HCT116 (cell line): ENCODE measurements around the gene MGME1. TPM values are rescaled to one million over a fixed set of nuclear protein-coding genes. Genes with fewer than 3 reads are reported as not detected.

Experiments
- ATAC-seq: fragments of 200-7000 bp; cut with Tn5 transposase; 2 replicates; pipeline ENCODE4 v1.9.1; 2020; ENCODE audit warnings: mild to moderate bottlenecking, moderate library complexity
- BruUV-seq: library from RNA; stranded (reverse); fragments of 400-500 nt; replicated peaks from 2 replicates; lab custom pipeline; 2021; lab: Mats Ljungman, UMichigan
- CTCF ChIA-PET: fragments of 300-600 bp; sonication (Branson Sonifier 250); formaldehyde crosslinking; loops from one replicate; lab custom pipeline; 2021; ENCODE audit warnings: antibody characterized with exemption; lab: Charles Lee
- POLR2A ChIA-PET: fragments of 300-600, 350-600 bp; sonication (Branson Sonifier 250); formaldehyde crosslinking; loops from one replicate; lab custom pipeline; 2021; ENCODE audit warnings: antibody characterized with exemption; lab: Charles Lee
- RAD21 ChIA-PET, 2 experiments: fragments of 300-600 bp; sonication (Branson Sonifier 250); formaldehyde crosslinking; loops; one replicate each; lab custom pipeline; 2023; ENCODE audit warnings: low total read pairs in 2 of 2; ENCODE audit not compliant: uncharacterized antibody in 2 of 2, unreplicated experiment in 2 of 2, low non-redundant PET in 1 of 2; lab: Charles Lee
- DNase-seq: peaks from one replicate; pipeline ENCODE4 v3.0.0-alpha.2; 2010; ENCODE audit warnings: low read depth, low spot score
- H2AFZ ChIP-seq: fragments of 200-600 bp; shearing (Covaris generic), sonication (generic); 2 replicates; pipeline ENCODE4 v1.6.1; 2017; ENCODE audit warnings: low read depth, mixed run types, mixed read lengths, antibody characterized with exemption, low read length; ENCODE audit not compliant: poor library complexity, severe bottlenecking
- H3K27ac ChIP-seq: 2 replicates; pipeline ENCODE4 v1.5.1; 2012; ENCODE audit warnings: low read depth, low read length
- H3K27me3 ChIP-seq: fragments of 200-600 bp; sonication (generic); 2 replicates; pipeline ENCODE4 v1.6.1; 2016; ENCODE audit warnings: mixed run types, low read length, mixed read lengths; ENCODE audit not compliant: insufficient read depth
- H3K36me3 ChIP-seq, 2 experiments: fragments of 200-500 bp in 1 of 2; fragments of 200-600 bp in 1 of 2; sonication (Bioruptor generic) in 1 of 2; sonication (generic) in 1 of 2; 2 replicates each; pipeline versions ENCODE4 v1.5.1 to v1.6.1; 2014 to 2016; ENCODE audit warnings: low read length in 2 of 2, inconsistent platforms in 1 of 2, mixed read lengths in 1 of 2, mixed run types in 1 of 2; ENCODE audit not compliant: insufficient read depth in 2 of 2, control insufficient read depth in 1 of 2
- H3K4me1 ChIP-seq, 2 experiments: fragments of 200-600 bp in 1 of 2; sonication (generic) in 1 of 2; 2 replicates each; pipeline versions ENCODE4 v1.5.1 to v1.6.1; 2012 to 2017; ENCODE audit warnings: low read length in 2 of 2, inconsistent platforms in 1 of 2, mild to moderate bottlenecking in 1 of 2, mixed read lengths in 1 of 2, mixed run types in 1 of 2, moderate library complexity in 1 of 2; ENCODE audit not compliant: insufficient read depth in 2 of 2, control insufficient read depth in 1 of 2
- H3K4me2 ChIP-seq: fragments of 200-600 bp; sonication (generic); 2 replicates; pipeline ENCODE4 v1.6.1; 2017; ENCODE audit warnings: mixed run types, low read length, mixed read lengths
- H3K4me3 ChIP-seq, 2 experiments: fragments of 200-600 bp in 1 of 2; sonication (generic) in 1 of 2; replicated peaks in 1 of 2; 2 replicates each; pipeline ENCODE4 v1.5.1; 2011 to 2016; ENCODE audit warnings: low read length in 2 of 2, control low read depth in 1 of 2, low read depth in 1 of 2, mild to moderate bottlenecking in 1 of 2, mixed read lengths in 1 of 2, mixed run types in 1 of 2
- H3K79me2 ChIP-seq: fragments of 200-600 bp; sonication (generic); 2 replicates; pipeline ENCODE4 v1.6.1; 2017; ENCODE audit warnings: mild to moderate bottlenecking, mixed run types, low read length, moderate library complexity, mixed read lengths; ENCODE audit not compliant: insufficient read depth
- H3K9ac ChIP-seq: fragments of 200-600 bp; sonication (generic); 2 replicates; pipeline ENCODE4 v1.6.1; 2016; ENCODE audit warnings: low read length, mixed read lengths
- H3K9me2 ChIP-seq: fragments of 200-600 bp; sonication (generic), shearing (Covaris generic); 2 replicates; pipeline ENCODE4 v1.6.1; 2017; ENCODE audit warnings: mixed run types, mild to moderate bottlenecking, moderate library complexity; ENCODE audit not compliant: insufficient read depth
- H3K9me3 ChIP-seq, 2 experiments: fragments of 200-500 bp in 1 of 2; fragments of 200-600 bp in 1 of 2; sonication (Bioruptor generic) in 1 of 2; sonication (generic) in 1 of 2; 2 replicates each; pipeline ENCODE4 v1.6.1; 2014 to 2017; ENCODE audit warnings: low read length in 2 of 2, mixed read lengths in 2 of 2, inconsistent platforms in 1 of 2, low read depth in 1 of 2, mild to moderate bottlenecking in 1 of 2, mixed run types in 1 of 2, moderate library complexity in 1 of 2; ENCODE audit not compliant: control insufficient read depth in 1 of 2, insufficient read depth in 1 of 2
- H4K20me1 ChIP-seq: fragments of 200-600 bp; sonication (generic), shearing (Covaris generic); 2 replicates; pipeline ENCODE4 v1.6.1; 2017; ENCODE audit warnings: mixed run types, mild to moderate bottlenecking, moderate library complexity; ENCODE audit not compliant: insufficient read depth
- ATF3 ChIP-seq: IDR thresholded peaks from 2 replicates; pipeline ENCODE4 v1.6.1; 2012
- CBX3 ChIP-seq: IDR thresholded peaks from 2 replicates; pipeline ENCODE4 v1.6.1; 2012; ENCODE audit warnings: low read depth
- CTCF ChIP-seq, 3 experiments: fragments of 200-600 bp in 1 of 3; sonication (generic) in 1 of 3; IDR thresholded peaks in 2 of 3; conservative IDR thresholded peaks in 1 of 3; 2 replicates each; pipeline ENCODE4 v1.5.1; 2012 to 2017; ENCODE audit warnings: low read depth in 2 of 3, low read length in 2 of 3, antibody characterized with exemption in 1 of 3, borderline replicate concordance in 1 of 3, control low read depth in 1 of 3, mild to moderate bottlenecking in 1 of 3, mixed read lengths in 1 of 3, mixed run types in 1 of 3, moderate library complexity in 1 of 3; ENCODE audit not compliant: insufficient read depth in 1 of 3
- EGR1 ChIP-seq: IDR thresholded peaks from 2 replicates; pipeline ENCODE4 v1.6.1; 2012; ENCODE audit warnings: low read depth
- EZH2 ChIP-seq: fragments of 200-600 bp; sonication (generic); IDR thresholded peaks from 2 replicates; pipeline ENCODE4 v1.6.1; 2017; ENCODE audit warnings: antibody characterized with exemption, mixed run types
- JUND ChIP-seq: IDR thresholded peaks from 2 replicates; pipeline ENCODE4 v1.6.1; 2012
- POLR2A ChIP-seq: IDR thresholded peaks from 2 replicates; pipeline ENCODE4 v1.7.0; 2011; ENCODE audit warnings: borderline replicate concordance; ENCODE audit not compliant: insufficient read depth, insufficient read length; ENCODE audit errors: extremely low read depth
- RAD21 ChIP-seq: IDR thresholded peaks from 2 replicates; pipeline ENCODE4 v1.6.1; 2012; ENCODE audit warnings: low read depth, mild to moderate bottlenecking
- SIN3A ChIP-seq: IDR thresholded peaks from 2 replicates; pipeline ENCODE4 v1.6.1; 2012; ENCODE audit warnings: low read depth
- SRF ChIP-seq: IDR thresholded peaks from 2 replicates; pipeline ENCODE4 v1.6.1; 2012; ENCODE audit warnings: low read depth
- TCF7L2 ChIP-seq: IDR thresholded peaks from 2 replicates; pipeline ENCODE4 v1.7.0; 2011; ENCODE audit warnings: borderline replicate concordance, inconsistent platforms; ENCODE audit not compliant: insufficient read depth, insufficient read length; ENCODE audit errors: extremely low read depth
- YY1 ChIP-seq: IDR thresholded peaks from 2 replicates; pipeline ENCODE4 v1.6.1; 2011; ENCODE audit warnings: low read length, low read depth, moderate library complexity, mild to moderate bottlenecking; ENCODE audit not compliant: insufficient replicate concordance; ENCODE audit errors: extremely low read depth
- ZBTB33 ChIP-seq: IDR thresholded peaks from 2 replicates; pipeline ENCODE4 v1.6.1; 2011; ENCODE audit warnings: mild to moderate bottlenecking, low read length, moderate library complexity; ENCODE audit not compliant: insufficient replicate concordance; ENCODE audit errors: extremely low read depth
- intact Hi-C: fragments of 100-400 bp; cut with micrococcal nuclease; formaldehyde crosslinking; loops from 2 replicates; pipeline ENCODE4 v1.10.0; 2022
- total RNA-seq: library from RNA; stranded (reverse); gene quantifications from one replicate; pipeline ENCODE4 v1.2.1, GENCODE V29; 2021; ENCODE audit not compliant: unreplicated experiment

The MGME1 gene
- total RNA-seq, 1 experiment from 2014 or later, result 37.1 TPM

- no peaks in the 10 kb centered on the region for H3K9me2 ChIP-seq
- H3K36me3 ChIP-seq, result peaks cover 40 to 50% of the 10 kb centered on the region in 2 experiments
- H3K27me3 ChIP-seq, result no peaks in the 10 kb centered on the region
- peaks cover 100% of the 10 kb centered on the region for H3K79me2 ChIP-seq
- intact Hi-C loops, result no loop called here
- ChIA-PET RAD21 (interaction anchor here in 1 of 2 experiments (0.7 kb wide), 2 partner anchors 21 to 322 kb away, joined by 3 read pairs; no protein-coding TSS in a partner anchor), CTCF (interaction anchor here (1.3 kb wide), 1 partner anchor 276 kb away, joined by 5 read pairs; the partner anchor contains the start of gene RRBP1), POLR2A (interaction anchor here (1.9 kb wide), 1 partner anchor 10 kb away, joined by 7 read pairs; the partner anchor contains the start of gene SNX5)
- H3K27ac ChIP-seq, result no peak overlapping the region
- ATAC-seq (no peak), DNase-seq (no peak)
- no peak overlapping the region for H3K9ac ChIP-seq
- no peaks in the 10 kb centered on the region for H3K9me3 ChIP-seq
- peaks cover 2 to 18% of the 10 kb centered on the region in 2 experiments; a peak in 3 of 4 replicates for H3K4me1 ChIP-seq
- H3K4me3 ChIP-seq, result no peak overlapping the region
- BruUV-seq, result no TSS peak
- H3K4me2 ChIP-seq, result no peak overlapping the region
- H4K20me1 ChIP-seq, result peaks cover 58% of the 10 kb centered on the region; the same call in 1 of the 2 replicates
- H2AFZ ChIP-seq, result no peak overlapping the region
- no peak for TF ChIP-seq CBX3
- TF ChIP-seq CTCF (IDR thresholded peaks at IDR 0.05 in 2 of 3, conservative IDR thresholded peaks at IDR 0.05 in 1 of 3; ENCODE audit: borderline replicate concordance in 1 of 3, insufficient read depth in 1 of 3, low read depth in 2 of 3, low read length in 2 of 3), result no peak
- no peak for TF ChIP-seq SRF
- TF ChIP-seq ATF3, result no peak
- no peak for TF ChIP-seq TCF7L2
- no peak for TF ChIP-seq RAD21
- no peak for TF ChIP-seq SIN3A
- no peak for TF ChIP-seq POLR2A
- no peak for TF ChIP-seq EGR1
- TF ChIP-seq YY1, result no peak
- TF ChIP-seq EZH2, result no peak
- TF ChIP-seq JUND, result no peak
- TF ChIP-seq ZBTB33, result no peak
These were observed 11.1 kb upstream of the MGME1 start for GRCh38 chr20:17957505-17958363.
